HEK293 (cell line): Measurements from ENCODE around the gene R3HDM2.

Experiments
- CTCF ChIA-PET: fragments of 350-600 bp; formaldehyde crosslinking; extraction: SDS; loops from one replicate; lab custom pipeline; 2021; ENCODE audit warnings: antibody characterized with exemption; lab: Yijun Ruan, JAX
- POLR2A ChIA-PET: fragments of 300-600 bp; formaldehyde crosslinking; extraction: SDS; loops from one replicate; lab custom pipeline; 2020; ENCODE audit warnings: antibody characterized with exemption, inconsistent platforms; lab: Yijun Ruan, JAX
- H3K27ac ChIP-seq: fragments of 200-500 bp; sonication (Bioruptor generic); 2 replicates; pipeline ENCODE4 v1.5.1; 2014; ENCODE audit warnings: low read depth, low read length, control low read depth, inconsistent platforms; ENCODE audit errors: extremely low read depth
- H3K36me3 ChIP-seq, 2 experiments: fragments of 200-500 bp in 1 of 2; sonication (Bioruptor generic) in 1 of 2; 1 replicate in 1 of 2; 2 replicates in 1 of 2; pipeline ENCODE4 v1.5.1; 2014 to 2017; ENCODE audit warnings: inconsistent platforms in 2 of 2, low read length in 2 of 2; ENCODE audit not compliant: control insufficient read depth in 2 of 2, insufficient read depth in 1 of 2
- H3K4me1 ChIP-seq: fragments of 200-500 bp; sonication (Bioruptor generic); 2 replicates; pipeline ENCODE4 v1.5.1; 2014; ENCODE audit warnings: mild to moderate bottlenecking, low read length, inconsistent platforms; ENCODE audit not compliant: control insufficient read depth, insufficient read depth
- H3K4me3 ChIP-seq: 2 replicates; pipeline ENCODE4 v1.5.1; 2011; ENCODE audit warnings: low read depth, mild to moderate bottlenecking, control low read depth, low read length, moderate library complexity
- H3K9me3 ChIP-seq: fragments of 200-500 bp; sonication (Bioruptor generic); 2 replicates; pipeline ENCODE4 v1.5.1; 2014; ENCODE audit warnings: low read depth, low read length, inconsistent platforms; ENCODE audit not compliant: control insufficient read depth, insufficient read depth
- IKZF3 ChIP-seq: fragments of 450-650 bp; IDR thresholded peaks from 2 replicates; pipeline ENCODE4 v1.5.0; 2018; ENCODE audit warnings: missing biosample characterization, mild to moderate bottlenecking, missing genetic modification characterization, moderate library complexity
- OVOL3 ChIP-seq: fragments of 450-650 bp; formaldehyde crosslinking; IDR thresholded peaks from 2 replicates; pipeline ENCODE4 v1.5.1; 2016; ENCODE audit warnings: missing biosample characterization, missing genetic modification characterization
- RBAK ChIP-seq: fragments of 450-650 bp; formaldehyde crosslinking; IDR thresholded peaks from 2 replicates; pipeline ENCODE4 v1.5.1; 2016; ENCODE audit warnings: missing biosample characterization, missing genetic modification characterization
- TCF7L2 ChIP-seq: IDR thresholded peaks from 2 replicates; pipeline ENCODE4 v1.6.1; 2011; ENCODE audit warnings: low read depth, mild to moderate bottlenecking, inconsistent platforms, low read length, moderate library complexity, borderline replicate concordance
- ZFHX2 ChIP-seq: fragments of 450-650 bp; formaldehyde crosslinking; conservative IDR thresholded peaks from 2 replicates; pipeline ENCODE4 v1.5.1; 2016; ENCODE audit warnings: missing biosample characterization, missing genetic modification characterization
- ZNF146 ChIP-seq: fragments of 450-650 bp; formaldehyde crosslinking; IDR thresholded peaks from 2 replicates; pipeline ENCODE4 v1.5.1; 2016; ENCODE audit warnings: missing biosample characterization, missing genetic modification characterization
- ZNF16 ChIP-seq: fragments of 450-650 bp; formaldehyde crosslinking; IDR thresholded peaks from 2 replicates; pipeline ENCODE4 v1.5.1; 2016; ENCODE audit warnings: low read depth, missing biosample characterization, missing genetic modification characterization
- ZNF274 ChIP-seq, 2 experiments: fragments of 200-500 bp in 1 of 2; fragments of 450-650 bp in 1 of 2; sonication (Bioruptor generic) in 1 of 2; formaldehyde crosslinking in 1 of 2; IDR thresholded peaks; 2 replicates each; pipeline versions ENCODE4 v1.5.1 to v1.6.1; 2014 to 2016; ENCODE audit warnings: borderline replicate concordance in 1 of 2, inconsistent platforms in 1 of 2, low read length in 1 of 2, missing biosample characterization in 1 of 2, missing genetic modification characterization in 1 of 2
- ZNF335 ChIP-seq: fragments of 450-650 bp; formaldehyde crosslinking; conservative IDR thresholded peaks from 2 replicates; pipeline ENCODE4 v1.5.1; 2016; ENCODE audit warnings: missing biosample characterization, missing genetic modification characterization
- ZNF473 ChIP-seq: fragments of 450-650 bp; formaldehyde crosslinking; IDR thresholded peaks from 2 replicates; pipeline ENCODE4 v1.5.1; 2017; ENCODE audit warnings: missing biosample characterization, missing genetic modification characterization
- ZNF600 ChIP-seq: fragments of 450-650 bp; formaldehyde crosslinking; IDR thresholded peaks from 2 replicates; pipeline ENCODE4 v1.5.1; 2016; ENCODE audit warnings: missing biosample characterization, missing genetic modification characterization
- ZNF777 ChIP-seq: fragments of 450-650 bp; formaldehyde crosslinking; IDR thresholded peaks from 2 replicates; pipeline ENCODE4 v1.5.1; 2017; ENCODE audit warnings: missing biosample characterization, missing genetic modification characterization, borderline replicate concordance
- ZNF785 ChIP-seq: fragments of 450-650 bp; formaldehyde crosslinking; IDR thresholded peaks from 2 replicates; pipeline ENCODE4 v1.5.1; 2016; ENCODE audit warnings: missing biosample characterization, missing genetic modification characterization
- ZNF837 ChIP-seq: fragments of 450-650 bp; formaldehyde crosslinking; IDR thresholded peaks from 2 replicates; pipeline ENCODE4 v1.5.1; 2016; ENCODE audit warnings: missing biosample characterization, missing genetic modification characterization
- ZNF843 ChIP-seq: fragments of 450-650 bp; formaldehyde crosslinking; IDR thresholded peaks from 2 replicates; pipeline ENCODE4 v1.5.1; 2016; ENCODE audit warnings: missing biosample characterization, missing genetic modification characterization
- TF ChIP-seq, protein P1 (sequence below): fragments of 450-650 bp; formaldehyde crosslinking; IDR thresholded peaks from 2 replicates; pipeline ENCODE4 v1.5.1; 2016; ENCODE audit warnings: missing biosample characterization, missing genetic modification characterization
- TF ChIP-seq, protein P2 (sequence below): IDR thresholded peaks from 2 replicates; pipeline ENCODE4 v1.6.1; 2011; ENCODE audit warnings: mild to moderate bottlenecking, low read depth, low read length, borderline replicate concordance
- TF ChIP-seq, protein P3 (sequence below): fragments of 450-650 bp; formaldehyde crosslinking; IDR thresholded peaks from 2 replicates; pipeline ENCODE4 v1.5.1; 2017; ENCODE audit warnings: missing biosample characterization, missing genetic modification characterization

R3HDM2 gene

DNA sequence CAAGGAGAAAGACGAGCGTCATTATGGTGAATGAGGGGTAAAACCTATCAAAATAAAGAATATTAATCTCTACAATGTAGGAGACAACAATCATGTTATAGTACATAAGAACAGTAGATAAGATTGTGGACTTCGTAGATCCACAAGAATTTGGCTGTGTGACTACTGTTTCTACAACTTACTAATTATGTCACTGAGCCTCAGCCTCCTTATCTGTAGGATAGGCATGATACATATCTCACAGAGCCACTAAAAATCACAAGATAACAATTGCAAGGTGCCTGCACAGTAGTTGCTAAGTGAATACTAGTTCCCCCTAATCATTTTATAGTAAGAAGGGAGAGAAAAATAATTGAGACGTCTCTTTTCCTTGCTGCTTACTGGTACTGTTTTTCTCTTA, 101.6 kb downstream of the R3HDM2 start:
- Histone ChIP-seq H3K4me1 (no peaks in the 10 kb centered on the region), H3K9me3 (no peaks in the 10 kb centered on the region), H3K4me3 (no peak overlapping the region), H3K36me3 (peaks cover 0 to 4% of the 10 kb centered on the region in 2 experiments; a peak in 1 of 3 replicates), H3K27ac (no peak overlapping the region)
- CTCF ChIA-PET, result no interaction called here
- POLR2A ChIA-PET, result no interaction called here
- TF ChIP-seq ZNF274 (IDR thresholded peaks at IDR 0.05; ENCODE audit: low read length) (no peak), ZNF274 (tag by site-specific recombination; IDR thresholded peaks at IDR 0.05; ENCODE audit: borderline replicate concordance) (no peak), ZNF335 (tag by site-specific recombination) (no peak), ZNF16 (no peak)
- TF ChIP-seq, protein P1, sequence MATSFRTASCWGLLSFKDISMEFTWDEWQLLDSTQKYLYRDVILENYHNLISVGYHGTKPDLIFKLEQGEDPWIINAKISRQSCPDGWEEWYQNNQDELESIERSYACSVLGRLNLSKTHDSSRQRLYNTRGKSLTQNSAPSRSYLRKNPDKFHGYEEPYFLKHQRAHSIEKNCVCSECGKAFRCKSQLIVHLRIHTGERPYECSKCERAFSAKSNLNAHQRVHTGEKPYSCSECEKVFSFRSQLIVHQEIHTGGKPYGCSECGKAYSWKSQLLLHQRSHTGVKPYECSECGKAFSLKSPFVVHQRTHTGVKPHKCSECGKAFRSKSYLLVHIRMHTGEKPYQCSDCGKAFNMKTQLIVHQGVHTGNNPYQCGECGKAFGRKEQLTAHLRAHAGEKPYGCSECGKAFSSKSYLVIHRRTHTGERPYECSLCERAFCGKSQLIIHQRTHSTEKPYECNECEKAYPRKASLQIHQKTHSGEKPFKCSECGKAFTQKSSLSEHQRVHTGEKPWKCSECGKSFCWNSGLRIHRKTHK, result no peak

DNA sequence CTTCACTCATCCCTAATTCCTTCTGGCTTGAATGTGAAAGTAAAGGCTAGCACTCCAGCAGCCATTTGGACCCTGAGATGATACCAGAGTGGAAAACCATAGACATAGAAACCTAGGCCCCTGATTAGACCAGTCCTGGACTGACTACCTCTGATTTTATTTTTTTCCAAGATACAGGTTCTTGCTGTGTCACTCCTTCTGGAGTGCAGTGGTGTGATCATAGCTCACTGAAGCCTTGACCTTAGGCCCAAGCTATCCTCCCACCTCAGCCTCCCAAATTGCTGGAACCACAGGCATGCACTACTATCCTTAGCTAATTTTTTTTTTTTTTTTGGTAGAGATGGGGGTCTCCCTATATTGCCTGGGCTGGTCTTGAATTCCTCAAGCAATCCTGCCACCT, 105.4 kb downstream of the R3HDM2 start:
- no peak overlapping the region for H3K27ac ChIP-seq
- no peak overlapping the region for H3K4me3 ChIP-seq
- no peaks in the 10 kb centered on the region; a peak in 1 of 3 replicates for H3K36me3 ChIP-seq
- peaks cover 4% of the 10 kb centered on the region for H3K4me1 ChIP-seq
- ChIA-PET POLR2A (no interaction called here), CTCF (interaction anchor here (0.6 kb wide), 1 partner anchor 10 kb away, joined by 3 read pairs; no protein-coding TSS in a partner anchor)
- no peak for TF ChIP-seq TCF7L2
- TF ChIP-seq IKZF3, result no peak
- TF ChIP-seq RBAK (tag by site-specific recombination), result no peak
- TF ChIP-seq ZNF16, result no peak
- TF ChIP-seq ZNF837 (tag by site-specific recombination), result no peak
- no peak for TF ChIP-seq ZNF777 (tag by site-specific recombination)
- TF ChIP-seq ZNF473 (tag by site-specific recombination), result no peak
- TF ChIP-seq ZNF146 (tag by site-specific recombination), result no peak
- TF ChIP-seq, protein P2, sequence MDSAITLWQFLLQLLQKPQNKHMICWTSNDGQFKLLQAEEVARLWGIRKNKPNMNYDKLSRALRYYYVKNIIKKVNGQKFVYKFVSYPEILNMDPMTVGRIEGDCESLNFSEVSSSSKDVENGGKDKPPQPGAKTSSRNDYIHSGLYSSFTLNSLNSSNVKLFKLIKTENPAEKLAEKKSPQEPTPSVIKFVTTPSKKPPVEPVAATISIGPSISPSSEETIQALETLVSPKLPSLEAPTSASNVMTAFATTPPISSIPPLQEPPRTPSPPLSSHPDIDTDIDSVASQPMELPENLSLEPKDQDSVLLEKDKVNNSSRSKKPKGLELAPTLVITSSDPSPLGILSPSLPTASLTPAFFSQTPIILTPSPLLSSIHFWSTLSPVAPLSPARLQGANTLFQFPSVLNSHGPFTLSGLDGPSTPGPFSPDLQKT, result no peak
- TF ChIP-seq ZFHX2 (tag by site-specific recombination), result no peak
- H3K9me3 ChIP-seq, result no peaks in the 10 kb centered on the region

DNA sequence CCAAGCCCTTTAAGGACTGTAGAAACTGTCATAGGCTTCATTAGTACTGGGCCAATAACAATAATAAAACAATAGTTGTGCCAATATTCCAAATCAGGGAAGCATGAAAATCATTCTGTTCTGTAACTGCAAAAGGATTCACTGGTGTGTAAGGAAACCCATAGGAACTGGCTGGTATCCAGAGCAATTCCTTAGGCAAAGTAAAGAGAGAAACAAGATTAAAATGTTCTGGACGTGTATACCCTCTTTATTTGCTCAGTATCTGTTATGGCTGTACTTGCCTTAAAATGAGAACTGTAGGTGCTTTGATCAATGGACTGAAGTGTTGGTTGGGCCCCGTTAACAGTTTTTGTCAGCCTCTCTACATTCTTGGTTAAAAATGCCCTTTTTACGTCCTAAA, 107.4 kb downstream of the R3HDM2 start:
- Histone ChIP-seq H3K27ac (no peak overlapping the region), H3K4me3 (no peak overlapping the region), H3K9me3 (no peaks in the 10 kb centered on the region), H3K36me3 (no peaks in the 10 kb centered on the region), H3K4me1 (peaks cover 8% of the 10 kb centered on the region)
- ChIA-PET POLR2A (no interaction called here), CTCF (interaction anchor here (5.5 kb wide), 1 partner anchor 15 kb away, joined by 31 read pairs; no protein-coding TSS in a partner anchor)
- TF ChIP-seq OVOL3 (tag by site-specific recombination) (no peak), ZNF146 (tag by site-specific recombination) (no peak), ZNF785 (tag by site-specific recombination) (no peak), ZNF600 (tag by site-specific recombination) (0 out of 2 replicates have a peak, but pooled peaks have one; percentile 14)

DNA sequence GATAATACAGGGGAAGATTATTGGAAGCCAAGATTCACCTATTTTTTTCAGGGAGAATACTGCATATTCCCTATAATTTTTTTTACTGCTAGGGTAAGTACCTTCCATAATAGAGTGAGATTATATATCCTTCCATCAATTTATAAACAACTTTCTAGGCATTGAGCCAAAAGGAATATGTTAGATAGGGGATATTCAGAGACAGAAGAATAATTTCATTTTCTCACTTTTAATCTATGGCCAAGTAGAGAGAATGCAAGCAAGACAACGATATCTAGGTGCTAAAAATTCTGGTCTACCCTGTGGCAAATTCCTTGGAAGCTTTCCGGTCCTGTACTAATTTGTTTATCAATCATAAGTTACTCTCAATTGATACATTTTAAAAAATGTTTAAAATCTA, 110.2 kb downstream of the R3HDM2 start:
- Histone ChIP-seq H3K4me3 (no peak overlapping the region), H3K9me3 (no peaks in the 10 kb centered on the region), H3K4me1 (peaks cover 11% of the 10 kb centered on the region)
- POLR2A ChIA-PET, result no interaction called here
- no peak for TF ChIP-seq ZNF843
- TF ChIP-seq, protein P3, sequence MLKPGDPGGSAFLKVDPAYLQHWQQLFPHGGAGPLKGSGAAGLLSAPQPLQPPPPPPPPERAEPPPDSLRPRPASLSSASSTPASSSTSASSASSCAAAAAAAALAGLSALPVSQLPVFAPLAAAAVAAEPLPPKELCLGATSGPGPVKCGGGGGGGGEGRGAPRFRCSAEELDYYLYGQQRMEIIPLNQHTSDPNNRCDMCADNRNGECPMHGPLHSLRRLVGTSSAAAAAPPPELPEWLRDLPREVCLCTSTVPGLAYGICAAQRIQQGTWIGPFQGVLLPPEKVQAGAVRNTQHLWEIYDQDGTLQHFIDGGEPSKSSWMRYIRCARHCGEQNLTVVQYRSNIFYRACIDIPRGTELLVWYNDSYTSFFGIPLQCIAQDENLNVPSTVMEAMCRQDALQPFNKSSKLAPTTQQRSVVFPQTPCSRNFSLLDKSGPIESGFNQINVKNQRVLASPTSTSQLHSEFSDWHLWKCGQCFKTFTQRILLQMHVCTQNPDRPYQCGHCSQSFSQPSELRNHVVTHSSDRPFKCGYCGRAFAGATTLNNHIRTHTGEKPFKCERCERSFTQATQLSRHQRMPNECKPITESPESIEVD, result peak; percentile 74
- TF ChIP-seq, all 188 proteins: peak for 1
- CTCF ChIA-PET, result interaction anchor here (0.8 to 5.5 kb wide), 2 partner anchors 12 to 133 kb away, joined by 3 to 31 read pairs; no protein-coding TSS in a partner anchor
- Histone ChIP-seq H3K27ac (no peak overlapping the region), H3K36me3 (no peaks in the 10 kb centered on the region)
